Hepatocyte (in vitro differentiated cells): Measurements from ENCODE around the gene ZNF83. TPM values are rescaled to one million over a fixed set of nuclear protein-coding genes. Genes with fewer than 3 reads are reported as not detected.
A peak's percentile ranks its signal among the peaks of the same experiment; 100 is the strongest.
"Not testable (repeated sequence)": the region's sequence is repeated elsewhere in the genome, so short reads cannot be mapped to it uniquely, and the experiment has no call there.

ENCODE experiments used
- DNase-seq: peaks from one replicate; pipeline ENCODE4 v3.0.0-alpha.2; 2016; ENCODE audit warnings: low spot score
- H2AFZ ChIP-seq: fragments of 200-600 bp; sonication (generic); 2 replicates; pipeline ENCODE4 v1.6.0; 2016; ENCODE audit warnings: antibody characterized with exemption, mild to moderate bottlenecking
- H3K27ac ChIP-seq: fragments of 200-600 bp; sonication (generic); 2 replicates; pipeline ENCODE4 v1.5.1; 2016; ENCODE audit warnings: mild to moderate bottlenecking
- H3K27me3 ChIP-seq: fragments of 200-600 bp; sonication (generic); 2 replicates; pipeline ENCODE4 v1.6.1; 2016
- H3K36me3 ChIP-seq: fragments of 200-600 bp; sonication (generic); replicated peaks from 2 replicates; pipeline ENCODE4 v1.5.1; 2016; ENCODE audit warnings: low read depth; ENCODE audit not compliant: insufficient read depth
- H3K4me1 ChIP-seq: fragments of 200-600 bp; sonication (generic); 2 replicates; pipeline ENCODE4 v1.5.1; 2016; ENCODE audit warnings: mild to moderate bottlenecking, moderate library complexity; ENCODE audit not compliant: insufficient read depth
- H3K4me2 ChIP-seq: fragments of 200-600 bp; sonication (generic); 2 replicates; pipeline ENCODE4 v1.6.0; 2016
- H3K4me3 ChIP-seq: fragments of 200-600 bp; sonication (generic); 2 replicates; pipeline ENCODE4 v1.5.1; 2016; ENCODE audit warnings: mild to moderate bottlenecking
- H3K79me2 ChIP-seq: fragments of 200-600 bp; sonication (generic); 2 replicates; pipeline ENCODE4 v1.6.0; 2017; ENCODE audit warnings: mild to moderate bottlenecking
- H3K9me2 ChIP-seq: fragments of 200-600 bp; sonication (generic); replicated peaks from 2 replicates; pipeline ENCODE4 v1.6.0; 2017; ENCODE audit warnings: mild to moderate bottlenecking; ENCODE audit not compliant: insufficient read depth
- H3K9me3 ChIP-seq: fragments of 200-600 bp; sonication (generic); 2 replicates; pipeline ENCODE4 v1.5.1; 2016; ENCODE audit warnings: low read depth, mild to moderate bottlenecking
- H4K20me1 ChIP-seq: fragments of 200-600 bp; sonication (generic); 2 replicates; pipeline ENCODE4 v1.6.0; 2016; ENCODE audit warnings: mild to moderate bottlenecking; ENCODE audit not compliant: insufficient read depth, poor library complexity, severe bottlenecking
- CTCF ChIP-seq: fragments of 200-600 bp; sonication (generic); IDR thresholded peaks from 2 replicates; pipeline ENCODE4 v1.5.1; 2016; ENCODE audit warnings: antibody characterized with exemption, mild to moderate bottlenecking; ENCODE audit not compliant: poor library complexity
- EZH2 ChIP-seq: fragments of 200-600 bp; sonication (generic); IDR thresholded peaks from 2 replicates; pipeline ENCODE4 v1.6.1; 2016; ENCODE audit warnings: antibody characterized with exemption, mild to moderate bottlenecking, borderline replicate concordance
- EZH2phosphoT487 ChIP-seq: fragments of 200-600 bp; sonication (generic); IDR thresholded peaks from one replicate; pipeline ENCODE4 v1.6.1; 2018; ENCODE audit warnings: antibody characterized with exemption, mild to moderate bottlenecking, low read depth, moderate library complexity; ENCODE audit not compliant: unreplicated experiment, severe bottlenecking
- WGBS: methylation state at CpG from one replicate; pipeline ENCODE4 v1.1.6; 2016; ENCODE audit warnings: low lambda C conversion rate; ENCODE audit errors: missing lambda C conversion rate; 5-methylcytosine and 5-hydroxymethylcytosine counted together
- polyA plus RNA-seq: library from polyadenylated mRNA; unstranded; fragments of >200 nt; fragmentation: Nextera tagmentation; extraction: Ambion mirVana; gene quantifications from 2 replicates; pipeline ENCODE4 v1.2.1, GENCODE V29; 2016
- total RNA-seq: library from RNA; depleted of rRNA; stranded (reverse); fragments of >200 nt; gene quantifications from 2 replicates; pipeline ENCODE4 v1.2.3, GENCODE V29; 2014

Gene ZNF83
- total and polyA plus RNA-seq, 2 experiments from 2014 or later, result 32.6 to 55.8 TPM

GRCh38 chr19:52603558-52604207 lies 34.5 kb downstream of the ZNF83 start:
- H3K9me3 ChIP-seq, result no peaks in the 10 kb centered on the region
- H3K36me3 ChIP-seq, result no peaks in the 10 kb centered on the region
- no peak overlapping the region for H2AFZ ChIP-seq
- H3K4me3 ChIP-seq, result no peak overlapping the region
- peaks cover 62% of the 10 kb centered on the region for H3K79me2 ChIP-seq
- no peak for TF ChIP-seq CTCF
- TF ChIP-seq EZH2phosphoT487, result no peak
- no peak for TF ChIP-seq EZH2
- no peaks in the 10 kb centered on the region for H4K20me1 ChIP-seq
- peak overlapping the region; percentile 88 for H3K4me2 ChIP-seq
- no peaks in the 10 kb centered on the region for H3K27me3 ChIP-seq
- peaks cover 14% of the 10 kb centered on the region for H3K4me1 ChIP-seq
- no peak overlapping the region for H3K27ac ChIP-seq
- H3K9me2 ChIP-seq, result no peaks in the 10 kb centered on the region
- 94% methylated on average over 14 of the region's 14 CpGs for WGBS
- DNase-seq, result no peak

GRCh38 chr19:52602941-52603340 lies 35.2 kb downstream of the ZNF83 start:
- H3K9me2 ChIP-seq, result no peaks in the 10 kb centered on the region
- WGBS, result 93% methylated on average over 2 of the region's 2 CpGs
- H2AFZ ChIP-seq, result no peak overlapping the region
- no peak overlapping the region for H3K4me3 ChIP-seq
- TF ChIP-seq EZH2phosphoT487 (no peak), EZH2 (no peak), CTCF (no peak)
- H3K27me3 ChIP-seq, result no peaks in the 10 kb centered on the region
- no peak for DNase-seq
- no peaks in the 10 kb centered on the region for H3K36me3 ChIP-seq
- peaks cover 57% of the 10 kb centered on the region for H3K79me2 ChIP-seq
- H3K4me1 ChIP-seq, result peaks cover 14% of the 10 kb centered on the region
- no peaks in the 10 kb centered on the region for H4K20me1 ChIP-seq
- peak overlapping the region; percentile 88 for H3K4me2 ChIP-seq
- H3K9me3 ChIP-seq, result no peaks in the 10 kb centered on the region
- H3K27ac ChIP-seq, result no peak overlapping the region

GRCh38 chr19:52601974-52602366 lies 36.2 kb downstream of the ZNF83 start:
- H3K36me3 ChIP-seq, result not testable (repeated sequence)

More at GRCh38 chr19:52601974-52602366, 36.2 kb downstream of the ZNF83 start:
- Histone ChIP-seq H3K27ac (peak overlapping the region; percentile 86), H2AFZ (peak overlapping the region; percentile 71), H3K4me1 (peaks cover 14% of the 10 kb centered on the region), H3K79me2 (peaks cover 47% of the 10 kb centered on the region), H3K4me3 (peak overlapping the region; percentile 78), H3K4me2 (peak overlapping the region; percentile 88)
- peak; percentile 36 for DNase-seq
- not testable (repeated sequence) for H3K9me2 ChIP-seq, H3K27me3 ChIP-seq, H4K20me1 ChIP-seq, H3K9me3 ChIP-seq
- TF ChIP-seq CTCF, result peak; percentile 28
- 53% methylated on average over 3 of the region's 3 CpGs for WGBS
